Peyer's patch (tissue), 4 donors: Measurements from ENCODE around the gene SV2B.

Source experiments
- CTCF ChIP-seq, 6 experiments: fragments of 450-650 bp in 4 of 6; fragments of 200-600 bp in 2 of 6; sonication (generic) in 1 of 6; IDR thresholded peaks; one replicate each; pipeline ENCODE4 v1.5.1; 2017 to 2019; ENCODE audit warnings: antibody characterized with exemption in 6 of 6, mild to moderate bottlenecking in 3 of 6, moderate library complexity in 1 of 6
- POLR2A ChIP-seq, 2 donors: fragments of 450-650 bp; IDR thresholded peaks; one replicate each; pipeline ENCODE4 v1.5.1; 2017; ENCODE audit warnings: antibody characterized with exemption in 2 of 2, mild to moderate bottlenecking in 2 of 2, moderate library complexity in 2 of 2

GRCh38 chr15:91283155-91283554 is 183.1 kb downstream of the SV2B start:
- TF ChIP-seq CTCF (IDR thresholded peaks at IDR 0.05) = no peak
- no peak for TF ChIP-seq POLR2A (IDR thresholded peaks at IDR 0.05)
